Neuronal stem cell (in vitro differentiated cells): ENCODE results near the gene CHAD.

ENCODE experiments used
- DNase-seq: peaks from one replicate; pipeline ENCODE4 v3.0.0-alpha.2; 2013; ENCODE audit warnings: low spot score
- H2AFZ ChIP-seq: one replicate; pipeline ENCODE4 v1.6.1; 2013; ENCODE audit warnings: mild to moderate bottlenecking, low read length, inconsistent platforms
- H2AK5ac ChIP-seq: 2 replicates; pipeline ENCODE4 v1.6.1; 2013; ENCODE audit warnings: low read depth, mild to moderate bottlenecking, inconsistent platforms, low read length, moderate library complexity, mixed read lengths
- H2BK120ac ChIP-seq: 2 replicates; pipeline ENCODE4 v1.6.1; 2013; ENCODE audit warnings: low read depth, mild to moderate bottlenecking, inconsistent platforms, low read length, moderate library complexity, mixed read lengths
- H2BK12ac ChIP-seq: one replicate; pipeline ENCODE4 v1.6.1; 2013; ENCODE audit warnings: low read length, inconsistent platforms
- H2BK15ac ChIP-seq: 2 replicates; pipeline ENCODE4 v1.6.1; 2013; ENCODE audit warnings: mild to moderate bottlenecking, low read length, inconsistent platforms, mixed read lengths
- H2BK5ac ChIP-seq: one replicate; pipeline ENCODE4 v1.6.1; 2013; ENCODE audit warnings: inconsistent platforms, mild to moderate bottlenecking, low read length, moderate library complexity
- H3K14ac ChIP-seq: one replicate; pipeline ENCODE4 v1.6.1; 2013; ENCODE audit warnings: low read length, inconsistent platforms
- H3K18ac ChIP-seq: 2 replicates; pipeline ENCODE4 v1.6.1; 2013; ENCODE audit warnings: low read length, inconsistent platforms
- H3K23ac ChIP-seq: 2 replicates; pipeline ENCODE4 v1.6.1; 2013; ENCODE audit warnings: low read depth, mild to moderate bottlenecking, mixed read lengths, low read length, inconsistent platforms; ENCODE audit not compliant: poor library complexity
- H3K27ac ChIP-seq: replicated peaks from 3 replicates; pipeline ENCODE4 v1.5.1; 2013; ENCODE audit warnings: low read length, inconsistent platforms
- H3K27me3 ChIP-seq, 3 experiments: 2 replicates each; pipeline ENCODE4 v1.6.1; 2013; ENCODE audit warnings: low read length in 3 of 3, mild to moderate bottlenecking in 2 of 3, inconsistent platforms in 1 of 3, low read depth in 1 of 3, mixed read lengths in 1 of 3, moderate library complexity in 1 of 3; ENCODE audit not compliant: control insufficient read depth in 3 of 3, insufficient read depth in 3 of 3
- H3K36me3 ChIP-seq, 2 donors: replicated peaks in 1 of 2; 2 replicates each; pipeline ENCODE4 v1.6.1; 2013; ENCODE audit warnings: low read length in 2 of 2; ENCODE audit not compliant: control insufficient read depth in 2 of 2, insufficient read depth in 2 of 2
- H3K4ac ChIP-seq: 2 replicates; pipeline ENCODE4 v1.6.1; 2013; ENCODE audit warnings: inconsistent platforms, mild to moderate bottlenecking, low read length, moderate library complexity
- H3K4me1 ChIP-seq, 2 donors: 1 replicate in 1 of 2; 2 replicates in 1 of 2; pipeline ENCODE4 v1.6.1; 2013; ENCODE audit warnings: low read length in 2 of 2, low read depth in 1 of 2; ENCODE audit not compliant: control insufficient read depth in 2 of 2, insufficient read depth in 1 of 2
- H3K4me2 ChIP-seq: one replicate; pipeline ENCODE4 v1.6.1; 2013; ENCODE audit warnings: mild to moderate bottlenecking, low read length, inconsistent platforms; ENCODE audit not compliant: insufficient read depth, poor library complexity, severe bottlenecking
- H3K4me3 ChIP-seq, 2 donors: 2 replicates each; pipeline ENCODE4 v1.5.1; 2013; ENCODE audit warnings: low read length in 2 of 2, mild to moderate bottlenecking in 2 of 2, inconsistent platforms in 1 of 2, moderate library complexity in 1 of 2
- H3K79me1 ChIP-seq: one replicate; pipeline ENCODE4 v1.6.1; 2013; ENCODE audit warnings: low read depth, mild to moderate bottlenecking, inconsistent platforms, low read length, moderate library complexity
- H3K9ac ChIP-seq: one replicate; pipeline ENCODE4 v1.6.1; 2013; ENCODE audit warnings: mild to moderate bottlenecking, low read depth, low read length, inconsistent platforms; ENCODE audit not compliant: poor library complexity
- H3K9me3 ChIP-seq, 2 donors: replicated peaks in 1 of 2; 2 replicates each; pipeline versions ENCODE3 to v1.6.1; 2013; ENCODE audit warnings: low read length in 2 of 2, mild to moderate bottlenecking in 2 of 2, inconsistent platforms in 1 of 2, low read depth in 1 of 2, mixed read lengths in 1 of 2, moderate library complexity in 1 of 2; ENCODE audit not compliant: control insufficient read depth in 2 of 2, insufficient read depth in 1 of 2
- H4K8ac ChIP-seq: one replicate; pipeline ENCODE4 v1.6.1; 2013; ENCODE audit warnings: low read depth, mild to moderate bottlenecking, inconsistent platforms, low read length, moderate library complexity
- H4K91ac ChIP-seq: one replicate; pipeline ENCODE4 v1.6.1; 2013; ENCODE audit warnings: low read length, low read depth, mild to moderate bottlenecking, inconsistent platforms; ENCODE audit not compliant: poor library complexity
- WGBS, 2 donors: extraction: QIAGEN DNeasy Blood & Tissue Kit; methylation state at CpG; one replicate each; pipeline ENCODE4 v1.1.7; 2013; ENCODE audit warnings: missing lambda C conversion rate in 2 of 2, mixed read lengths in 1 of 2; ENCODE audit not compliant: insufficient read length in 2 of 2, insufficient replicate concordance in 1 of 2; ENCODE audit errors: extremely low coverage in 2 of 2; 5-methylcytosine and 5-hydroxymethylcytosine counted together

CHAD gene

GRCh38 chr17:50467114-50467854 lies 1.4 kb downstream of the CHAD start:
- Histone ChIP-seq H2AK5ac (peak overlapping the region; percentile 91), H2BK5ac (peak overlapping the region; percentile 78), H2BK15ac (no peak overlapping the region), H3K9ac (no peak overlapping the region), H3K9me3 (peaks cover 4 to 8% of the 10 kb centered on the region in 2 donors), H3K4me3 (no peak overlapping the region), H3K23ac (peak overlapping the region; percentile 89), H3K14ac (no peak overlapping the region), H2BK12ac (no peak overlapping the region), H2BK120ac (no peak overlapping the region), H2AFZ (no peak overlapping the region), H4K8ac (no peak overlapping the region), H3K79me1 (no peaks in the 10 kb centered on the region), H3K18ac (no peak overlapping the region), H3K27ac (no peak overlapping the region), H3K4ac (no peak overlapping the region), H3K4me2 (no peak overlapping the region), H3K27me3 (peaks cover 16 to 71% (median 53%) of the 10 kb centered on the region in 3 experiments), H3K36me3 (no peaks in the 10 kb centered on the region), H4K91ac (no peak overlapping the region), H3K4me1 (peaks cover 0 to 5% of the 10 kb centered on the region in 2 donors)
- no CpG with 5 or more reads among the region's 7 CpGs for WGBS, 2 donors
- DNase-seq: no peak

- Histone ChIP-seq H3K4ac (no peak overlapping the region), H4K91ac (no peak overlapping the region), H3K23ac (peak overlapping the region; percentile 89), H3K27ac (no peak overlapping the region), H3K4me1 (peaks cover 0 to 4% of the 10 kb centered on the region in 2 donors), H3K9ac (no peak overlapping the region), H2AFZ (no peak overlapping the region), H2AK5ac (peak overlapping the region; percentile 91), H3K4me3 (no peak overlapping the region), H3K27me3 (peaks cover 16 to 63% (median 50%) of the 10 kb centered on the region in 3 experiments), H2BK15ac (peak overlapping the region; percentile 58), H3K36me3 (no peaks in the 10 kb centered on the region), H3K14ac (no peak overlapping the region), H3K9me3 (peaks cover 4 to 8% of the 10 kb centered on the region in 2 donors), H3K18ac (peak overlapping the region; percentile 41), H2BK12ac (no peak overlapping the region), H2BK5ac (no peak overlapping the region), H2BK120ac (no peak overlapping the region), H3K4me2 (no peak overlapping the region), H3K79me1 (no peaks in the 10 kb centered on the region), H4K8ac (peak overlapping the region; percentile 9)
- DNase-seq: no peak
- no CpG with 5 or more reads among the region's 9 CpGs for WGBS, 2 donors
Measured at GRCh38 chr17:50466371-50467113, 2.1 kb downstream of the CHAD start.

GRCh38 chr17:50465635-50466034 lies 3.0 kb downstream of the CHAD start:
- Histone ChIP-seq H3K18ac (no peak overlapping the region), H3K9me3 (peaks cover 4 to 8% of the 10 kb centered on the region in 2 donors), H3K27ac (no peak overlapping the region), H3K23ac (no peak overlapping the region), H3K9ac (no peak overlapping the region), H2AK5ac (no peak overlapping the region), H3K4me3 (no peak overlapping the region), H3K4ac (no peak overlapping the region), H2BK120ac (no peak overlapping the region), H2BK15ac (no peak overlapping the region), H2BK5ac (no peak overlapping the region), H3K4me1 (peaks cover 0 to 4% of the 10 kb centered on the region in 2 donors), H3K36me3 (no peaks in the 10 kb centered on the region), H3K79me1 (no peaks in the 10 kb centered on the region), H4K8ac (no peak overlapping the region), H3K14ac (no peak overlapping the region), H2AFZ (no peak overlapping the region), H2BK12ac (no peak overlapping the region), H4K91ac (no peak overlapping the region), H3K4me2 (no peak overlapping the region), H3K27me3 (peaks cover 16 to 56% (median 42%) of the 10 kb centered on the region in 3 experiments)
- no peak for DNase-seq
- WGBS, 2 donors: no CpG with 5 or more reads among the region's 9 CpGs

GRCh38 chr17:50465171-50465570 lies 3.5 kb downstream of the CHAD start:
- Histone ChIP-seq H3K18ac (no peak overlapping the region), H3K23ac (no peak overlapping the region), H4K8ac (no peak overlapping the region), H3K36me3 (no peaks in the 10 kb centered on the region), H3K9me3 (peaks cover 4 to 8% of the 10 kb centered on the region in 2 donors), H3K14ac (no peak overlapping the region), H3K4me2 (no peak overlapping the region), H2AK5ac (no peak overlapping the region), H2AFZ (no peak overlapping the region), H2BK120ac (no peak overlapping the region), H3K4ac (no peak overlapping the region), H4K91ac (no peak overlapping the region), H3K79me1 (no peaks in the 10 kb centered on the region), H2BK15ac (no peak overlapping the region), H3K4me3 (no peak overlapping the region), H3K4me1 (peaks cover 0 to 4% of the 10 kb centered on the region in 2 donors), H3K27ac (no peak overlapping the region), H2BK5ac (no peak overlapping the region), H2BK12ac (no peak overlapping the region), H3K27me3 (peaks cover 16 to 55% (median 37%) of the 10 kb centered on the region in 3 experiments), H3K9ac (no peak overlapping the region)
- WGBS, 2 donors: no CpG with 5 or more reads among the region's 6 CpGs
- DNase-seq: no peak
